ENCODE data around the gene ANKRD17.

GRCh38 chr4:73181231-73181630, 77.4 kb downstream of the ANKRD17 start:
- TF ChIP-seq CTCF (conservative IDR thresholded peaks at IDR 0.05; ENCODE audit: low read depth, low read length) (no peak), EZH2 (IDR thresholded peaks at IDR 0.05; ENCODE audit: low read length, unreplicated experiment) (no peak)
